ENCODE data around the gene SRCIN1. TPM values are rescaled to one million over a fixed set of nuclear protein-coding genes. Genes with fewer than 3 reads are reported as not detected.

Gene SRCIN1
- total RNA-seq, 1 donor from 2014 or later = 0.59 TPM

- H3K4me3 Mint-ChIP-seq (ENCODE audit: unreplicated experiment) = no peak overlapping the region
- peaks cover 14% of the 10 kb centered on the region for H3K4me1 Mint-ChIP-seq (ENCODE audit: unreplicated experiment)
- H3K27me3 Mint-ChIP-seq (ENCODE audit: unreplicated experiment) = peaks cover 15% of the 10 kb centered on the region
- H3K27ac Mint-ChIP-seq (ENCODE audit: unreplicated experiment) = no peak overlapping the region
- no peak for TF ChIP-seq CTCF (IDR thresholded peaks at IDR 0.05; ENCODE audit: unreplicated experiment)
- no peak for DNase-seq (ENCODE audit: low spot score)
- H3K9me3 Mint-ChIP-seq (ENCODE audit: unreplicated experiment) = peaks cover 5% of the 10 kb centered on the region
- peaks cover 5% of the 10 kb centered on the region for H3K36me3 Mint-ChIP-seq (ENCODE audit: low read depth, unreplicated experiment)
Measured at GRCh38 chr17:38609280-38610031, 3.7 kb upstream of the SRCIN1 start.

- H3K4me3 Mint-ChIP-seq (ENCODE audit: unreplicated experiment) = no peak overlapping the region
- peaks cover 10% of the 10 kb centered on the region for H3K4me1 Mint-ChIP-seq (ENCODE audit: unreplicated experiment)
- no peaks in the 10 kb centered on the region for H3K9me3 Mint-ChIP-seq (ENCODE audit: unreplicated experiment)
- DNase-seq (ENCODE audit: low spot score) = no peak
- TF ChIP-seq CTCF (IDR thresholded peaks at IDR 0.05; ENCODE audit: unreplicated experiment) = no peak
- H3K36me3 Mint-ChIP-seq (ENCODE audit: low read depth, unreplicated experiment) = peaks cover 9% of the 10 kb centered on the region
- H3K27ac Mint-ChIP-seq (ENCODE audit: unreplicated experiment) = no peak overlapping the region
- peaks cover 14% of the 10 kb centered on the region for H3K27me3 Mint-ChIP-seq (ENCODE audit: unreplicated experiment)
Measured at GRCh38 chr17:38608648-38609047, 2.9 kb upstream of the SRCIN1 start.

GRCh38 chr17:38606646-38607611, 1.2 kb upstream of the SRCIN1 start:
- Mint-ChIP-seq H3K9me3 (ENCODE audit: unreplicated experiment) (no peaks in the 10 kb centered on the region), H3K36me3 (ENCODE audit: low read depth, unreplicated experiment) (peaks cover 9% of the 10 kb centered on the region), H3K4me3 (ENCODE audit: unreplicated experiment) (no peak overlapping the region), H3K27ac (ENCODE audit: unreplicated experiment) (no peak overlapping the region), H3K4me1 (ENCODE audit: unreplicated experiment) (peaks cover 12% of the 10 kb centered on the region), H3K27me3 (ENCODE audit: unreplicated experiment) (peaks cover 14% of the 10 kb centered on the region)
- TF ChIP-seq CTCF (IDR thresholded peaks at IDR 0.05; ENCODE audit: unreplicated experiment) = no peak
- no peak for DNase-seq (ENCODE audit: low spot score)

GRCh38 chr17:38605411-38605840, 326 bp downstream of the SRCIN1 start:
- DNase-seq (ENCODE audit: low spot score) = peak; percentile 37
- Mint-ChIP-seq H3K4me3 (ENCODE audit: unreplicated experiment) (no peak overlapping the region), H3K4me1 (ENCODE audit: unreplicated experiment) (peaks cover 12% of the 10 kb centered on the region), H3K9me3 (ENCODE audit: unreplicated experiment) (no peaks in the 10 kb centered on the region), H3K27me3 (ENCODE audit: unreplicated experiment) (peaks cover 12% of the 10 kb centered on the region), H3K36me3 (ENCODE audit: low read depth, unreplicated experiment) (peaks cover 9% of the 10 kb centered on the region), H3K27ac (ENCODE audit: unreplicated experiment) (no peak overlapping the region)
- no peak for TF ChIP-seq CTCF (IDR thresholded peaks at IDR 0.05; ENCODE audit: unreplicated experiment)

All from endothelial cell (in vitro differentiated cells).